Chondrocyte (in vitro differentiated cells): Measurements from ENCODE around the gene KIF5A. TPM values are rescaled to one million over a fixed set of nuclear protein-coding genes. Genes with fewer than 3 reads are reported as not detected.
A peak's percentile ranks its signal among the peaks of the same experiment; 100 is the strongest.

Experiments
- DNase-seq: peaks from one replicate; pipeline ENCODE4 v3.0.0; 2021; ENCODE audit warnings: mixed read lengths, low spot score
- H3K27ac Mint-ChIP-seq: one replicate; pipeline ENCODE4 v1.8.0; 2021; ENCODE audit warnings: mild to moderate bottlenecking, moderate library complexity, mixed read lengths; ENCODE audit not compliant: unreplicated experiment
- H3K27me3 Mint-ChIP-seq: 2 replicates; pipeline ENCODE4 v1.8.0; 2021; ENCODE audit warnings: low read depth, mixed read lengths
- H3K36me3 Mint-ChIP-seq: 2 replicates; pipeline ENCODE4 v1.8.0; 2021; ENCODE audit warnings: low read depth, mixed read lengths
- H3K4me1 Mint-ChIP-seq: 2 replicates; pipeline ENCODE4 v1.8.0; 2021; ENCODE audit warnings: low read depth, mild to moderate bottlenecking, mixed read lengths
- H3K4me3 Mint-ChIP-seq: one replicate; pipeline ENCODE4 v1.8.0; 2021; ENCODE audit warnings: mild to moderate bottlenecking, moderate library complexity, mixed read lengths; ENCODE audit not compliant: unreplicated experiment
- H3K9me3 Mint-ChIP-seq: 2 replicates; pipeline ENCODE4 v1.8.0; 2021; ENCODE audit warnings: low read depth, mixed read lengths
- total RNA-seq: library from RNA; stranded (reverse); gene quantifications from 3 replicates; pipeline ENCODE4 v1.2.1, GENCODE V29; 2021
- TF ChIP-seq, protein P1 (sequence below): fragments of 200-600 bp; sonication (generic); IDR thresholded peaks from 2 replicates; pipeline ENCODE4 v1.5.0; 2021; ENCODE audit warnings: antibody characterized with exemption, mild to moderate bottlenecking, moderate library complexity

The KIF5A gene
- total RNA-seq, 1 donor from 2014 or later, result 3.5 TPM

DNA sequence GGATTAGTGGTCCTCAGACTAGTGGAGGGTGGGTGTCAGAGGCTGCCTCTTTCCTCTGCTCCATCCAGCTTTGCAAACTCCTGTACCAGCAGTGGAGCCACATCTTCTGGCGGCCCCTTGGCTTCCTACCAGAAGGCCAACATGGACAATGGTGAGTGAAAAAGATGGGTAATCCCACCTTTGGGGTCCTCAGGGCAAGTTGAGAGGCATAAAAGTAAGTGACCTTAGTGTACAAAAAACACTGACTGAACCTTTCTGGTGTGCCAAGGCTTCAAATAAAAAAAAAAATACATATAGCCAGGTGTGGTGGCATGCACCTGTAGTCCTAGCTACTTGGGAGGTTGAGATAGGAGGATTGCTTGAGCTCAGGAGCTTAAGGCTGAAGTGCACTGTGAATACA is 32.0 kb downstream of the KIF5A start:
- no peak for DNase-seq
- peaks cover 9% of the 10 kb centered on the region for H3K36me3 Mint-ChIP-seq
- no peaks in the 10 kb centered on the region for H3K27me3 Mint-ChIP-seq
- H3K9me3 Mint-ChIP-seq, result no peaks in the 10 kb centered on the region
- TF ChIP-seq, protein P1, sequence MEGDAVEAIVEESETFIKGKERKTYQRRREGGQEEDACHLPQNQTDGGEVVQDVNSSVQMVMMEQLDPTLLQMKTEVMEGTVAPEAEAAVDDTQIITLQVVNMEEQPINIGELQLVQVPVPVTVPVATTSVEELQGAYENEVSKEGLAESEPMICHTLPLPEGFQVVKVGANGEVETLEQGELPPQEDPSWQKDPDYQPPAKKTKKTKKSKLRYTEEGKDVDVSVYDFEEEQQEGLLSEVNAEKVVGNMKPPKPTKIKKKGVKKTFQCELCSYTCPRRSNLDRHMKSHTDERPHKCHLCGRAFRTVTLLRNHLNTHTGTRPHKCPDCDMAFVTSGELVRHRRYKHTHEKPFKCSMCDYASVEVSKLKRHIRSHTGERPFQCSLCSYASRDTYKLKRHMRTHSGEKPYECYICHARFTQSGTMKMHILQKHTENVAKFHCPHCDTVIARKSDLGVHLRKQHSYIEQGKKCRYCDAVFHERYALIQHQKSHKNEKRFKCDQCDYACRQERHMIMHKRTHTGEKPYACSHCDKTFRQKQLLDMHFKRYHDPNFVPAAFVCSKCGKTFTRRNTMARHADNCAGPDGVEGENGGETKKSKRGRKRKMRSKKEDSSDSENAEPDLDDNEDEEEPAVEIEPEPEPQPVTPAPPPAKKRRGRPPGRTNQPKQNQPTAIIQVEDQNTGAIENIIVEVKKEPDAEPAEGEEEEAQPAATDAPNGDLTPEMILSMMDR, result no peak
- no peak overlapping the region for H3K4me3 Mint-ChIP-seq
- H3K27ac Mint-ChIP-seq, result no peak overlapping the region
- H3K4me1 Mint-ChIP-seq, result no peaks in the 10 kb centered on the region

DNA sequence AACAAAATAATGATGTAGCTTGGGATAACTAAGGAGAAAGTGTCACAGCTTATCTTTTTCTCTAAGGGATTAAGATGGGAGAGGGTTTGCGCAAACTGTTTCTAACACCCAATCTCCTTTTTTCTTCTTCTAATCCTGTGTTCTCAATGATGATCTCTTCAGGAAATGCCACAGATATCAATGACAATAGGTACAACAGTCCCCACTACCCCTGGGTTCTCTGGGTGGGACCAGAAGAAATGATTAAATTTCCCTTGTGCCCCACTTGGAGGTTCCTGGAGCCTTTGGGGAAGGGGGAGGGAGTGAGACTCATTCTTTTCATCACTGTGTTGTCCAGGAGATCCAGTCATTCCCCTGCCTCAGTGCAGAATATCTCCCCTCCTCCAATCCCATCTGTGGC is 32.6 kb downstream of the KIF5A start:
- H3K27ac Mint-ChIP-seq, result no peak overlapping the region

DNA sequence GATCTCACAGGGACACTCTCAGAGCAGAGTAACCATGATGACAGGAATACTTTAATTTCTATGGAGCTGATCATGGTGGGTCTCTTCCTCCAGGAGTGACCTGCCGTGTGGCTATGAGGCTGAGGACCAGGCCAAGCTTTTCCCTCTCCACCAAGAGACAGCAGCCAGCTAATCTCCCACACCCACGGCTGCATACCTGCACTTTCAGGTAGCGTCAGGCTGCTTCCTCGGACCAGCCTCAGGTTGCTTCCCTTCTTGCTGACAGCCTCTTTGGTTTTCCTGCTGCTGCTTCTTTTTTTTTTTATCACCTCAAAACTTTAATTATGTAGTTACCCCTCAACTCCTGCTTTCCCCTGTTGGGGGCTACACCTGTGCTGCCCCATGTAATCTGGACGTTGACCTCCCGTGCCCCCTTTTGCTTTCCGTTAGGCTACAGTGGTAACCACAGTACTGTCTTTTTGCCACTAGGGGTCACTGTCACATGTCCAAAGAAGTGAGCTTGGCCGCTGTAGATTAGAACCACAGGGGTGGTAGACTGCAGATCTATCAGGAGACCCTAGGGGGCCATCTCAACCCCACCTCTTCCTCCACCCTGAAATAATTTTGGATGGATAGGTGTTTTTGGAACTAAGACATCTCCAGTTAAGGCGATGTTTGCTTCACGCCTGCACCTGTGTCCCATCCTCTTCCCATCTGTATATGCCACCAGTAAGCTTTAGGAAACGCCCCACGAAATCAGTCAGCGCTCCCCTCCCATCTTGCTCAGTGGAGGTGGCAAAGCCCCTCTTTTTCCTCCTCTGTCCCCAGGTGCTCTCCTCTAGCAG is 33.4 kb downstream of the KIF5A start:
- Mint-ChIP-seq H3K4me3 (no peak overlapping the region), H3K27ac (no peak overlapping the region), H3K9me3 (no peaks in the 10 kb centered on the region), H3K4me1 (no peaks in the 10 kb centered on the region), H3K27me3 (no peaks in the 10 kb centered on the region), H3K36me3 (peaks cover 9% of the 10 kb centered on the region)
- TF ChIP-seq, protein P1, result peak; percentile 98
- no peak for DNase-seq

More for the DNA sequence above, 32.6 kb downstream of the KIF5A start:
- H3K36me3 Mint-ChIP-seq, result peaks cover 9% of the 10 kb centered on the region
- TF ChIP-seq, protein P1, result no peak
- H3K4me1 Mint-ChIP-seq, result no peaks in the 10 kb centered on the region
- H3K9me3 Mint-ChIP-seq, result no peaks in the 10 kb centered on the region
- H3K27me3 Mint-ChIP-seq, result no peaks in the 10 kb centered on the region
- H3K4me3 Mint-ChIP-seq, result no peak overlapping the region
- no peak for DNase-seq

DNA sequence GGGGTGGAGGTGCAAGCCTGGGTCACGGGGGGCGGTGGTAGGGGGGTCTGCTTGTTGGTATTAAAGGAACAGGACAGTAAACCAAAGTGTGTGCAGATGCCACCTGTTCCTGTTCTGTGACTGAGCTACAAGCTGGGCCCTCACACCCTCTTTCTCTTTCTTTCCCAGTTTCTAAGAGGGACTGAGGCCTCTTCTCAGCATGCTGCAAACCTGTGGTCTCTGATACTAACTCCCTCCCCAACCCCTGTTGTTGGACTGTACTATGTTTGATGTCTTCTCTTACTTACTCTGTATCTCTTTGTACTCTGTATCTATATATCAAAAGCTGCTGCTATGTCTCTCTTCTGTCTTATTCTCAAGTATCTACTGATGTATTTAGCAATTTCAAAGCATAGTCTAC is 34.2 kb downstream of the KIF5A start:
- no peak overlapping the region for H3K27ac Mint-ChIP-seq
- H3K4me3 Mint-ChIP-seq, result no peak overlapping the region
- no peaks in the 10 kb centered on the region for H3K27me3 Mint-ChIP-seq
- DNase-seq, result no peak
- H3K36me3 Mint-ChIP-seq, result peaks cover 7% of the 10 kb centered on the region
- TF ChIP-seq, protein P1, result no peak
- no peaks in the 10 kb centered on the region for H3K9me3 Mint-ChIP-seq
- H3K4me1 Mint-ChIP-seq, result no peaks in the 10 kb centered on the region

DNA sequence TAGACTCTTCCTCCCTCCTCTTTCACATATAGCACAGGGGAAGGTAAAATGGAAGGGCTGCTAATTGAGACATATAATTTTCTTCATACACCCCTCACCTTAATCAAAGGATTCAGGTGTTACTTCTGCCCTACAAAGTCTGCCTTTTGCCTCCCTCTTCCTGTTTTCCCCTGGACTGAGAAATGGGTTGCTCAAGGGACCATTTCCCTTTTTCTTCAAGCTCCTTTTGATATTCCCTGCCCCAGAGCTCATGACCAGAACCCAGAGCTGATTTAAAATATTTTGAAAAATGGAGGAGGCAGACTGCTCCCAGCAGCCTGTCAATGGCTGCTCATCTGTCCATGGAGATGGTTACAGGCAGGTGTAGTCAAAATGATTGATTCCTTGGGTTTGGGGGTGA is 34.8 kb downstream of the KIF5A start:
- Mint-ChIP-seq H3K4me3 (no peak overlapping the region), H3K27ac (no peak overlapping the region), H3K27me3 (no peaks in the 10 kb centered on the region), H3K9me3 (no peaks in the 10 kb centered on the region), H3K36me3 (peaks cover 5% of the 10 kb centered on the region), H3K4me1 (no peaks in the 10 kb centered on the region)
- no peak for DNase-seq
- TF ChIP-seq, protein P1, result no peak
